ENCODE results near the gene COL27A1.

COL27A1 gene

DNA sequence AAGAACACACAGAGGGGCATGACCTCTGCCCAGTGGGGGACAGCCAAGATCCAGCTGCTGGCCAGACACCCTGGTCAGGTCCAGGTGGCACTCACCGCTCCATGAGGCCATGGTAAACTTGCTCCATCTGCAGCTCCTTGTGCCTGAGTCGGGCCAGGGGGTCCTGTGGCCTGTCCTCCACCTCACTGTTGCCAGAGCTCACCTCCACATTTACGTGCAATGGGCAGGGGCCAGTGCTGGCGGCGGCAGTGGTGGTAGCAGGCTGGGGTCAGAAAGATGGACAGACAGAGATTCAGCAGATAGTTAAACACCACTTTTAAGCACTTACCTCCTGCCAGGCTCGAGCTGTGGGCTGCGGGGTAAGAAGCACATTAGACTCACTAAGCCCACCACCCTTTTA is 204.5 kb downstream of the COL27A1 start:
- TF ChIP-seq, protein P1, sequence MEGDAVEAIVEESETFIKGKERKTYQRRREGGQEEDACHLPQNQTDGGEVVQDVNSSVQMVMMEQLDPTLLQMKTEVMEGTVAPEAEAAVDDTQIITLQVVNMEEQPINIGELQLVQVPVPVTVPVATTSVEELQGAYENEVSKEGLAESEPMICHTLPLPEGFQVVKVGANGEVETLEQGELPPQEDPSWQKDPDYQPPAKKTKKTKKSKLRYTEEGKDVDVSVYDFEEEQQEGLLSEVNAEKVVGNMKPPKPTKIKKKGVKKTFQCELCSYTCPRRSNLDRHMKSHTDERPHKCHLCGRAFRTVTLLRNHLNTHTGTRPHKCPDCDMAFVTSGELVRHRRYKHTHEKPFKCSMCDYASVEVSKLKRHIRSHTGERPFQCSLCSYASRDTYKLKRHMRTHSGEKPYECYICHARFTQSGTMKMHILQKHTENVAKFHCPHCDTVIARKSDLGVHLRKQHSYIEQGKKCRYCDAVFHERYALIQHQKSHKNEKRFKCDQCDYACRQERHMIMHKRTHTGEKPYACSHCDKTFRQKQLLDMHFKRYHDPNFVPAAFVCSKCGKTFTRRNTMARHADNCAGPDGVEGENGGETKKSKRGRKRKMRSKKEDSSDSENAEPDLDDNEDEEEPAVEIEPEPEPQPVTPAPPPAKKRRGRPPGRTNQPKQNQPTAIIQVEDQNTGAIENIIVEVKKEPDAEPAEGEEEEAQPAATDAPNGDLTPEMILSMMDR (IDR thresholded peaks at IDR 0.05; ENCODE audit: low read length) = no peak
- TF ChIP-seq EZH2 (IDR thresholded peaks at IDR 0.05; ENCODE audit: borderline replicate concordance, low read length) = no peak
- Histone ChIP-seq H2AFZ (ENCODE audit: low read length) (no peak overlapping the region), H3K4me1 (ENCODE audit: insufficient read depth, low read length, severe bottlenecking) (peaks cover 5% of the 10 kb centered on the region), H3K36me3 (ENCODE audit: insufficient read depth, low read length) (peaks cover 100% of the 10 kb centered on the region), H3K9ac (ENCODE audit: low read length) (no peak overlapping the region), H3K79me2 (ENCODE audit: insufficient read depth, low read length) (no peaks in the 10 kb centered on the region), H3K27me3 (ENCODE audit: insufficient read depth, low read length) (no peaks in the 10 kb centered on the region), H3K4me2 (ENCODE audit: low read length) (no peak overlapping the region), H3K9me2 (ENCODE audit: low read depth, low read length) (no peaks in the 10 kb centered on the region), H3K9me3 (ENCODE audit: low read length) (no peaks in the 10 kb centered on the region), H3K27ac (ENCODE audit: low read depth, low read length, poor library complexity, severe bottlenecking) (no peak overlapping the region), H3F3A (ENCODE audit: insufficient read depth, low read length) (no peaks in the 10 kb centered on the region), H3K4me3 (ENCODE audit: low read depth, low read length, poor library complexity, severe bottlenecking) (no peak overlapping the region), H4K20me1 (ENCODE audit: insufficient read depth, low read length) (no peaks in the 10 kb centered on the region)

DNA sequence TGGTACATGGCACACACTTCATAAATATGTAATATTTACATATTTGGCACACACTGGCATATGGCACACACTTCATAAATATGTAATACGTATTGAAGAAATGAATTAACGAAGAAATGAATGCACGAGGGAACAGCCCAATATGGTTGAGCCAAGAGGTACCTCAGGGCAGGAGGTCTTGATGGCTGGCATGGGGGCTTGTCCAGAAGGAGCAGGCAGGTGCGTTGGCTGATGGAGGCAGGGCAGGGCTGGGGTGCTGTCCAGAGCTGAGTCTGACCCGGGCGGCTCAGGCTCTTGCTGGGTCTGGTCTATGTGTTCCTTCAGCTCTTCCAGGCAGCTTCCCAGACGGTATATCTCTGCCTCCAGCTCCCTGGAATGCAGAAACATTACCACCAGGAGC is 206.2 kb downstream of the COL27A1 start:
- no peak overlapping the region for H3K9ac ChIP-seq (ENCODE audit: low read length)
- no peaks in the 10 kb centered on the region for H3K9me3 ChIP-seq (ENCODE audit: low read length)
- peaks cover 91% of the 10 kb centered on the region for H3K36me3 ChIP-seq (ENCODE audit: insufficient read depth, low read length)
- no peak overlapping the region for H3K4me2 ChIP-seq (ENCODE audit: low read length)
- TF ChIP-seq, protein P1 (IDR thresholded peaks at IDR 0.05; ENCODE audit: low read length) = no peak
- TF ChIP-seq EZH2 (IDR thresholded peaks at IDR 0.05; ENCODE audit: borderline replicate concordance, low read length) = no peak
- H3K79me2 ChIP-seq (ENCODE audit: insufficient read depth, low read length) = no peaks in the 10 kb centered on the region
- H3K4me1 ChIP-seq (ENCODE audit: insufficient read depth, low read length, severe bottlenecking) = peaks cover 21% of the 10 kb centered on the region
- no peak overlapping the region for H3K4me3 ChIP-seq (ENCODE audit: low read depth, low read length, poor library complexity, severe bottlenecking)
- no peak overlapping the region for H2AFZ ChIP-seq (ENCODE audit: low read length)
- no peak overlapping the region for H3K27ac ChIP-seq (ENCODE audit: low read depth, low read length, poor library complexity, severe bottlenecking)
- no peaks in the 10 kb centered on the region for H4K20me1 ChIP-seq (ENCODE audit: insufficient read depth, low read length)
- no peaks in the 10 kb centered on the region for H3K9me2 ChIP-seq (ENCODE audit: low read depth, low read length)
- peaks cover 3% of the 10 kb centered on the region; the same call in 1 of the 2 replicates for H3F3A ChIP-seq (ENCODE audit: insufficient read depth, low read length)
- H3K27me3 ChIP-seq (ENCODE audit: insufficient read depth, low read length) = no peaks in the 10 kb centered on the region

Measured in OCI-LY1 (cell line).